ENCODE data around the gene NET1.

Gene NET1

DNA sequence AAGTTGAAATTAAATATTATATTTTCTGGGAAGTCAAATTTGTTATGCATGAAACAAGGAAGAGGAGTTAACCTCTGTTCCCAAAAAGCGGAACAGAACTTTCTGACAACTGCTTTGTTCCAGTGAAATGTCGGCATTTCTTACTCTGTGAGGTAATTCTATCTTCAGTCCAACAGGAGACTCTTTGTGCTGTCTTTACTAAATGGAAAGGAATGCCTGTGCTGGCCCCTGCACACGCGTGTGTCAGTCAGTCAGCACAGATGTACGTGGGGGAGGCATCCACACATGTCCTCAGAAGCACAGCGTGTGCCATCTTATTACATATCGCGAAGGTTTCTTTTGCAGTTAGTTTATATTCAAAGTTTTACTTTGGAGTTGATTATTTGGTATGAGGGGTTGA is 37.5 kb downstream of the NET1 start:
- TF ChIP-seq Cebpa-rat (IDR thresholded peaks at IDR 0.05): no peak

DNA sequence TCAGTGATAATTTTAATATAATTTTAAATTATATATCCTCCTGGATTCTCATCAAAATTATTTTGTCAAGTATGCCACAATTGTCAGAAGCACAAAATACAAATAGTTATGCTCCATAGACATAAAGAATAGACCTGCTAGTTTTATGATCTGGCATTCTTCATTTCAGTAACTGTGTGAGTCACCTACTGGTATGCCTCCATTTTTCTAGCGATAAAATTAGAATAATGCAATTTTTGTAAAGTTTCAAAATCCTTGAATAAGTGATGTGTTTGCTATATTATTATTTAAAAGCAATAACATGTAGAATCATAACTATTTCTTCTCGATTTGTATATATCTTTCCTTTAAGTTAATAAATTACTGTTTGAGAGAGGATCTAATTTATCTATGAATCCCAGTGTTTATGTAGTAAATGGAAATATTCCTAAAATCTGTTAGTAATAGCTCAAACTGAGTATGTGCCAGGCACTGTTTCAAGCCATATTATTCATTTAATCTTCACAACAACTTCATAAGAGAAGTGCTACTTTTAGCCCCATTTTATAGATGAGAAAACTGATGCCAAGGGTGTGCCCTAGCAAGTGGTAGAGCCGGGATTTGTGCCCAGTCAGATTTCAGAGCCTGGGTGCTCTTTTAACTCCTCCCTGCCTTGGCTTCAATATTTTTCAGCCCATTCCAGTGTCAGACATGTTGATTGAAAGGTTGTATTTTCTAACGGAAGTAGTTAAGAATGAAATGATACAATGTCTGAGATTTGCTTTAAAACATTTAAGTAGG is 38.4 kb downstream of the NET1 start:
- no peak for TF ChIP-seq Cebpa-rat (IDR thresholded peaks at IDR 0.05)
- Histone ChIP-seq H3K4me3 (no peak overlapping the region), H4K20me1 (no peaks in the 10 kb centered on the region), H3K27ac (no peak overlapping the region), H3K9me3 (no peaks in the 10 kb centered on the region), H3K9ac (no peak overlapping the region), H3K4me1 (peaks cover 27% of the 10 kb centered on the region), H3K4me2 (no peak overlapping the region), H3K36me3 (peaks cover 42% of the 10 kb centered on the region), H3K27me3 (no peaks in the 10 kb centered on the region)

More for the DNA sequence above, 37.5 kb downstream of the NET1 start:
- Histone ChIP-seq H3K9me3 (no peaks in the 10 kb centered on the region), H3K27me3 (no peaks in the 10 kb centered on the region), H3K9ac (no peak overlapping the region), H3K4me1 (peaks cover 27% of the 10 kb centered on the region), H3K36me3 (peaks cover 32% of the 10 kb centered on the region), H3K4me2 (no peak overlapping the region), H3K27ac (no peak overlapping the region), H4K20me1 (no peaks in the 10 kb centered on the region), H3K4me3 (no peak overlapping the region)

DNA sequence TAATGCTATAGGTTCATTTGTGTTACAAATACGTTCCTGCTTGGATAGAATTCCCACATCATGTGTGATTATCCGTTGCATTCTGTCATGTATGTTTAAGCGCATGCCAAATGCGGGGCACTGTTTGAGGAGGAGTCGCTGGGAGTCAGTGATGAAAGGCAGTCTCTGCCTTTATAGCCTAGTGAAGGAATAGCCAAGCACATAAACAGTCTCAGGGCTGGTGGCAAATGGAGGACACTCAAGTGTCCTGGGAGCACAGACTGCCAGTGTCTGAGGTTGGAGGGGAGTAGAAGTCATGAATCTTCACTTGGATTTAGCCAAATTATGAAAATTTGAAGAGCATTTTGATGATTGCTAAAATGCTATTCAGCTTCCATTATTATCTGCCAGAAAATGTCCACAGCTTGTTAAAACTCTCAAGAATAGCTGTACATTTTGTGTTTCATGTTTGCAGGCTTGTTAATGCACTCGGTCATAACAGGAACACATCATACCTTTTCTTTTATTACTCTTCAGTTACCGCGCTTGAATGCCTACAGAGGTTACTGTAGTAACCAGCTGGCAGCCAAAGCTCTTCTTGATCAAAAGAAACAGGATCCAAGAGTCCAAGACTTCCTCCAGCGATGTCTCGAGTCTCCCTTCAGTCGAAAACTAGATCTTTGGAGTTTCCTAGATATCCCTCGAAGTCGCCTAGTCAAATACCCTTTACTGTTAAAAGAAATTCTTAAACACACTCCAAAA is 41.6 kb downstream of the NET1 start:
- Histone ChIP-seq H3K36me3 (peaks cover 67% of the 10 kb centered on the region), H3K4me2 (no peak overlapping the region), H3K27ac (no peak overlapping the region), H3K9me3 (no peaks in the 10 kb centered on the region), H3K9ac (no peak overlapping the region), H3K4me1 (no peaks in the 10 kb centered on the region), H4K20me1 (no peaks in the 10 kb centered on the region), H3K27me3 (no peaks in the 10 kb centered on the region), H3K4me3 (no peak overlapping the region)
- no peak for TF ChIP-seq Cebpa-rat (IDR thresholded peaks at IDR 0.05)

DNA sequence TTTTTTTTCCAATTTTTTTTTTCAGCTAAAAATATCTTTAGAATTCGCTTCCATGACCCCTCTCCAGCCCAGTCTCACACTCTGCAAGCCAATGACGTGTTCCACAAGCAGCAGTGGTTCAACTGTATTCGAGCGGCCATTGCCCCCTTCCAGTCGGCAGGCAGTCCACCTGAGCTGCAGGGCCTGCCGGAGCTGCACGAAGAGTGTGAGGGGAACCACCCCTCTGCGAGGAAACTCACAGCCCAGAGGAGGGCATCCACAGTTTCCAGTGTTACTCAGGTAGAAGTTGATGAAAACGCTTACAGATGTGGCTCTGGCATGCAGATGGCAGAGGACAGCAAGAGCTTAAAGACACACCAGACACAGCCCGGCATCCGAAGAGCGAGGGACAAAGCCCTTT is 44.2 kb downstream of the NET1 start:
- Histone ChIP-seq H3K9ac (no peak overlapping the region), H3K9me3 (no peaks in the 10 kb centered on the region), H3K4me2 (no peak overlapping the region), H3K36me3 (peaks cover 86% of the 10 kb centered on the region), H3K27me3 (no peaks in the 10 kb centered on the region), H3K4me1 (peaks cover 9% of the 10 kb centered on the region), H3K4me3 (no peak overlapping the region), H3K27ac (no peak overlapping the region), H4K20me1 (no peaks in the 10 kb centered on the region)
- no peak for TF ChIP-seq Cebpa-rat (IDR thresholded peaks at IDR 0.05)

DNA sequence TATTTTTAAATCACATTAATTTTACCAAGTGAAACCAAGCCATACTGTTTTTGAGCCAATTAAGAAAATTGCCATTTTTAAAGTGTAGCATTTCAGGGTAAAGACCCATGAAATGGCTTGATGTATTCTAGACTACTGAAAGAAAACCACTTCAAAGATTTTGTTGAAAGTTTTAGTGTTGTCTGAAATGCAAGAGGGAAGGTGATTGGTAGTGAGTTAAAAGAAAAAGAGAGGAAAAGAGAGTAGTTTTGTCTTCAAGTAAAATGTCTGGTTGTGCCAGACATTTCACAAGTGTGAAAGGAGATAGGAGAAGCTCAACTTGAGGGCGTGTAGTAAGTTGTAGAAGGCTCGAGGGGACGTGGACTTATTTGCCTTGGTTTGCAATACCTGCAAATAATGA is 45.4 kb downstream of the NET1 start:
- H3K27ac ChIP-seq: no peak overlapping the region
- no peaks in the 10 kb centered on the region for H3K27me3 ChIP-seq
- H3K9ac ChIP-seq: no peak overlapping the region
- H3K4me3 ChIP-seq: no peak overlapping the region
- H4K20me1 ChIP-seq: no peaks in the 10 kb centered on the region
- no peak overlapping the region for H3K4me2 ChIP-seq
- H3K4me1 ChIP-seq: peaks cover 21% of the 10 kb centered on the region
- H3K36me3 ChIP-seq: peaks cover 75% of the 10 kb centered on the region
- no peak for TF ChIP-seq Cebpa-rat (IDR thresholded peaks at IDR 0.05)
- no peaks in the 10 kb centered on the region for H3K9me3 ChIP-seq

GRCh38 chr10:5458425-5458824 is 46.1 kb downstream of the NET1 start:
- H3K4me1 ChIP-seq: peaks cover 23% of the 10 kb centered on the region
- H3K4me2 ChIP-seq: no peak overlapping the region
- no peak for TF ChIP-seq Cebpa-rat (IDR thresholded peaks at IDR 0.05)
- H4K20me1 ChIP-seq: no peaks in the 10 kb centered on the region
- peaks cover 68% of the 10 kb centered on the region for H3K36me3 ChIP-seq
- no peak overlapping the region for H3K27ac ChIP-seq
- no peak overlapping the region for H3K4me3 ChIP-seq
- H3K9me3 ChIP-seq: no peaks in the 10 kb centered on the region
- no peaks in the 10 kb centered on the region for H3K27me3 ChIP-seq
- H3K9ac ChIP-seq: no peak overlapping the region

GRCh38 chr10:5458949-5459747 is 46.8 kb downstream of the NET1 start:
- Histone ChIP-seq H3K4me3 (no peak overlapping the region), H3K4me1 (peaks cover 23% of the 10 kb centered on the region), H4K20me1 (no peaks in the 10 kb centered on the region), H3K27me3 (no peaks in the 10 kb centered on the region), H3K9me3 (no peaks in the 10 kb centered on the region), H3K9ac (no peak overlapping the region), H3K4me2 (no peak overlapping the region), H3K36me3 (peaks cover 61% of the 10 kb centered on the region), H3K27ac (no peak overlapping the region)
- no peak for TF ChIP-seq Cebpa-rat (IDR thresholded peaks at IDR 0.05)

DNA sequence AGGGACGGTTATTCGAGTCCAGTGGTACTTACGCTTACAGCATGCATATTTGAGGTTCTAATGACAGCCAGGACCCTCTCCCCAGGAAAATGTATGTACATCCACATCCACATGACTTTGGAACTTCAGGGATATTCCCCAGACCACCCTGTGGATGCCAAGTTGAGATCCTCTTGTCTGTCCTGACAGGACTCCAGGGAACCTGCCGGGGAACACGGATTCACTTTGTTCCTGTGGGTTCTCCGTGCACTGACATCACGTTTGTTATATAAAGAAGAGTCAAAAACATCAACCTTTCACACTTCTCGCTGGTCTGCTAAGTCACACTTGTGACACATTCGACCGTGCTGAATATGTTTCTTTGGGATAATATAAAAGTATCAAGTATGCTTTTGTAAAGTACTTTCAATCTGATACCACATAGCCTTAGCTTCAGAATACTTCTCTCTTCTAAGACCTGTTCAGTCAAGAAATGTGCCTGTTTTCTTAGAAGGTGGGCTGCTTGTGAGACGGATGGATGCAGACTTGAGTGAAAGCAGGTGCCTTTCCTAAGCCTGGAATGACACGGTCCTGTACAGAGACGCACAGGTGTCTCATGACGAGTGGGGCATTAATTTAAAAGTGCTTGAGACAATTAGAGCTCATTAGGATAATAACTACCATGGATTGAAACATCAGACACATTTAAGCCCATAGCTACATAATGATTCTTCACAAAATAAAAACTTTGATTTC is 48.3 kb downstream of the NET1 start:
- Histone ChIP-seq H4K20me1 (no peaks in the 10 kb centered on the region), H3K36me3 (peaks cover 46% of the 10 kb centered on the region), H3K4me3 (no peak overlapping the region), H3K4me1 (peaks cover 23% of the 10 kb centered on the region), H3K9me3 (no peaks in the 10 kb centered on the region), H3K4me2 (0 out of 2 replicates have a peak overlapping the region, but pooled peaks have one; percentile 60), H3K9ac (no peak overlapping the region), H3K27me3 (no peaks in the 10 kb centered on the region), H3K27ac (no peak overlapping the region)
- no peak for TF ChIP-seq Cebpa-rat (IDR thresholded peaks at IDR 0.05)

DNA sequence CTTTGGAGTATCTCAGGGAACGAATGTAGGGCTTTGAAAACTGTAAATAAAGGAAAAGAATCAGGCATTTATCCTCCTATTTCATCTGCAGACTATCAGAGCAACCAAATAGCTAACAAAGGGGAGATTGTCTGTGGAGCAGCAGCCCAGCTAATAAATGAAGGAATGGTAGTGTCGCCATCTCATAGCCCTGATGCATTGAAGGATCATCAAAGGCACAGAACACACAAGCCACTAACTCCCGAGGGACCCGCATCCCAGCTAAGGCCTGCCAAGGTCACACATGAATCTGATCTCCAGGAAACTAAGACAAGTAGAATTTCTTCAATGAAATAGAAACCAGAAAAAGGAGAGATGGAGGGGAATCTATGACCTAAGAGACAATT is 48.8 kb downstream of the NET1 start:
- Histone ChIP-seq H3K27ac (no peak overlapping the region), H3K4me3 (no peak overlapping the region), H3K36me3 (peaks cover 41% of the 10 kb centered on the region), H4K20me1 (no peaks in the 10 kb centered on the region), H3K9me3 (no peaks in the 10 kb centered on the region), H3K27me3 (no peaks in the 10 kb centered on the region), H3K9ac (no peak overlapping the region), H3K4me1 (peaks cover 23% of the 10 kb centered on the region), H3K4me2 (peak overlapping the region; percentile 60)
- no peak for TF ChIP-seq Cebpa-rat (IDR thresholded peaks at IDR 0.05)

Data from BLaER1 (cell line).